Ovary (tissue), 9 donors: ENCODE measurements around the gene MOB1A. TPM values are rescaled to one million over a fixed set of nuclear protein-coding genes. Genes with fewer than 3 reads are reported as not detected.

Source experiments
- DNase-seq, 5 donors: peaks; one replicate each; pipeline ENCODE4 v3.0.0-alpha.2; 2019 to 2020
- H3K27ac ChIP-seq, 2 donors: fragments of 200-600 bp; one replicate each; pipeline versions ENCODE4 v1.5.1 to v1.8.0; 2019 to 2022
- H3K27me3 ChIP-seq: fragments of 200-600 bp; one replicate; pipeline ENCODE4 v1.8.0; 2022
- H3K36me3 ChIP-seq: fragments of 200-600 bp; sonication (generic); one replicate; pipeline ENCODE4 v1.5.1; 2019
- H3K4me1 ChIP-seq: one replicate; pipeline ENCODE4 v1.8.1; 2013; ENCODE audit warnings: mild to moderate bottlenecking, moderate library complexity; ENCODE audit not compliant: insufficient read depth
- H3K4me3 ChIP-seq: fragments of 200-600 bp; sonication (generic); one replicate; pipeline ENCODE4 v1.5.1; 2017
- H3K9me3 ChIP-seq, 2 donors: fragments of 200-600 bp in 1 of 2; sonication (generic) in 1 of 2; one replicate each; pipeline versions ENCODE4 v1.5.1 to v1.8.1; 2013 to 2019; ENCODE audit warnings: mild to moderate bottlenecking in 1 of 2, moderate library complexity in 1 of 2
- CTCF ChIP-seq, 3 donors: fragments of 450-650 bp in 2 of 3; fragments of 200-600 bp in 1 of 3; IDR thresholded peaks; one replicate each; pipeline versions ENCODE4 v1.5.1 to v1.8.0; 2016 to 2022; ENCODE audit warnings: antibody characterized with exemption in 3 of 3, mild to moderate bottlenecking in 1 of 3
- EP300 ChIP-seq: sonication (generic); formaldehyde crosslinking; IDR thresholded peaks from one replicate; pipeline ENCODE4 v1.6.1; 2017; ENCODE audit warnings: antibody characterized with exemption
- POLR2A ChIP-seq: fragments of 450-650 bp; IDR thresholded peaks from one replicate; pipeline ENCODE4 v1.6.1; 2017; ENCODE audit warnings: antibody characterized with exemption, mild to moderate bottlenecking, moderate library complexity
- WGBS, 3 donors: extraction: QIAGEN DNeasy Blood & Tissue Kit in 1 of 3; methylation state at CpG; one replicate each; pipeline versions ENCODE4 v1.1.5 to v1.1.7; 2013 to 2017; 5-methylcytosine and 5-hydroxymethylcytosine counted together
- intact Hi-C, 4 donors: fragments of 100-400 bp; cut with DNase I; formaldehyde crosslinking; loops; one replicate each; pipeline versions ENCODE4 v1.11.0 to v1.15.1; 2022 to 2023
- polyA plus RNA-seq, 2 donors: library from polyadenylated mRNA; stranded (reverse); fragments of 200-250 nt in 1 of 2; fragments of 350-450 nt in 1 of 2; fragmentation: Illumina TruSeq in 1 of 2; extraction: RNeasy Lipid Tissue Mini Kit (QIAGEN cat#74804) in 1 of 2; gene quantifications; one replicate each; pipeline ENCODE4 v1.2.3, GENCODE V29; 2013 to 2014
- total RNA-seq, 7 donors: library from RNA; depleted of rRNA in 2 of 7; stranded (reverse); fragments of >200 nt in 2 of 7; fragmentation: NEBNext Ultra II Directional in 3 of 7; extraction: Animal tissue kit (Norgen Biotek cat#: 25700) in 3 of 7; gene quantifications; one replicate each; pipeline versions ENCODE4 v1.1.0 to v1.2.4, GENCODE V29; 2016 to 2023
- donor health status: DM: no; HTN: no; CAD: no; lungs with moderate emphysema.
- donor health status: DM: no; HTN: no; CAD: no.
- donor health status: Bipolar disorder and iron deficiency.
- donor health status: DM: yes; HTN: yes; CAD: no.
- donor health status: DM: no; HTN: no; CAD: no.
- donor health status: DM: yes; HTN: yes; CAD: no.

The MOB1A gene
- total and polyA plus RNA-seq, 9 donors, result 31.6 to 122 (median 93.0) TPM

DNA sequence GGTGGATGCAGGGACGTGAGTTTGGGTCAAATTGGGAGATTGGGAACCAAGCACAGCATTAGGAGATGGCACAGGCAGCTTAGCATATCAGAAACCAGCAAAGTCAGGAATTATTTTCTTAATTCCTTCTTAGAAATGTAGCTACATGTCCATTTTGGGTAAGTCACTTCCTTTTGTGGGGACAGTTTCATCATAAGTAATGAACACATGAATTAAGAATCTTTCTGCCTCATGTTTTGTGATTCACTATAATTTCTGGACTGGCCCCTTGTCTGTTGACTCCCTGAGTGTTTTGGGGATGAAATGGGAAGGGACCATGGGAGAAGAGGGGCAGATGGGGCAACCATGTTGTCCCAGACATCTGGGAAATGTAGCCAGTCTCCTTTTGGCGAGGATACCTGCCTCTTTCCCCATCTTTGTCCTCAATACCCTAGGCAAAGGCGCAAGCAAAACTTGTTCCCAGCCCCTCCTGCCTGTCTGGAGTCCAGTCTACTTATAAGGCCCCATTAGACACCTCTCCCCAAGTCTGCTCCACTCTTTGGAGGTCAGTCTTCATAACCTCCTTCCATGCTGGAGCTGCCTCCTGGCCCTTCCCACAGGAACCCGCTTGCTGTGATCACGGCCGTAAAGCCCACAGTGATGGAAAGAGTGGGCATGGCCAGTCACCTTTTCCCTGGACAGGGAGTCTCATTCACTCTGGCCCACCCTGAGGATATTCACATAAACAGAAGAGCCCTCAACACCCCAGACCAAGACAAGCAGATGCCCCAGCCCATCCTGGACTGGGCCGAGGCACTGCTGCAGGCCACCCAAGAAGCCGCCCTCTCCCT lies 45.5 kb upstream of the MOB1A start:
- intact Hi-C loops, result no loop called here
- no peaks in the 10 kb centered on the region for H3K27me3 ChIP-seq
- no peak overlapping the region for H3K4me3 ChIP-seq
- no peaks in the 10 kb centered on the region for H3K36me3 ChIP-seq
- 93 to 97% (median 93%) methylated on average over 8 of the region's 8 CpGs for WGBS, 3 donors
- no peak overlapping the region for H3K27ac ChIP-seq
- no peaks in the 10 kb centered on the region for H3K9me3 ChIP-seq
- TF ChIP-seq POLR2A (no peak), EP300 (no peak), CTCF (IDR thresholded peaks at IDR 0.05) (no peak)
- no peak for DNase-seq
- H3K4me1 ChIP-seq, result peaks cover 1% of the 10 kb centered on the region

DNA sequence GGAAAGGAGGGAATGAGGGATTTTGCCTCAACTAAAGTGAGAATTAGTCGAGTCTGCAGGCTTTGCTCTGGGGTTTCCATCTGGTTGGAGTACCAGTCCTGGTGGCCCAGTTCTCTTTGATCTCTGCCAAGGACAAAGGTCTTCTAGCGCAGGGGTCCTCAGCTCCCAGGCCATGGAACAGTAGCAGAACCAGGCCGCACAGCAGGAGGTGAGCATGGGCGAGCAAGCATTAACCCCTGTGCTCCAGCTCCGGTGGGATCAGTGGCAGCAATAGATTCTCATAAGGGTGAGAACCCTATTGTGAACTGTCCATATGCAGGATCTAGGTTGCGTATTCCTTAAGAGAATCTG lies 43.6 kb upstream of the MOB1A start:
- Histone ChIP-seq H3K4me3 (no peak overlapping the region), H3K9me3 (no peaks in the 10 kb centered on the region), H3K36me3 (no peaks in the 10 kb centered on the region), H3K27ac (no peak overlapping the region), H3K4me1 (peaks cover 1% of the 10 kb centered on the region), H3K27me3 (no peaks in the 10 kb centered on the region)
- intact Hi-C loops, result no loop called here
- no peak for TF ChIP-seq POLR2A
- TF ChIP-seq EP300, result no peak
- no peak for TF ChIP-seq CTCF (IDR thresholded peaks at IDR 0.05)
- WGBS, 3 donors, result 93 to 96% (median 94%) methylated on average over 6 of the region's 6 CpGs
- DNase-seq, result no peak

- intact Hi-C loops, result no loop called here
- Histone ChIP-seq H3K9me3 (no peaks in the 10 kb centered on the region), H3K4me3 (no peak overlapping the region), H3K4me1 (peaks cover 1% of the 10 kb centered on the region), H3K27me3 (no peaks in the 10 kb centered on the region), H3K36me3 (no peaks in the 10 kb centered on the region), H3K27ac (no peak overlapping the region)
- 90 to 94% (median 91%) methylated on average over 6 of the region's 6 CpGs for WGBS, 3 donors
- no peak for DNase-seq
- no peak for TF ChIP-seq CTCF (IDR thresholded peaks at IDR 0.05)
- no peak for TF ChIP-seq EP300
- TF ChIP-seq POLR2A, result no peak
Observed at GRCh38 chr2:74221604-74222299, 43.1 kb upstream of the MOB1A start.

- whole genome bisulfite sequencing, 3 donors, result 93 to 95% (median 94%) methylated on average over 6 of the region's 6 CpGs
- TF ChIP-seq EP300, result no peak
- TF ChIP-seq POLR2A, result no peak
- H3K27me3 ChIP-seq, result no peaks in the 10 kb centered on the region
- DNase-seq, result no peak
- H3K4me1 ChIP-seq, result no peaks in the 10 kb centered on the region
- H3K36me3 ChIP-seq, result no peaks in the 10 kb centered on the region
- no peak overlapping the region for H3K4me3 ChIP-seq
- intact Hi-C loops, result no loop called here
- H3K27ac ChIP-seq, result no peak overlapping the region
- no peaks in the 10 kb centered on the region for H3K9me3 ChIP-seq
Observed at GRCh38 chr2:74221091-74221490, 42.4 kb upstream of the MOB1A start.
